ENCODE data around the gene FANCC.

The FANCC gene

DNA sequence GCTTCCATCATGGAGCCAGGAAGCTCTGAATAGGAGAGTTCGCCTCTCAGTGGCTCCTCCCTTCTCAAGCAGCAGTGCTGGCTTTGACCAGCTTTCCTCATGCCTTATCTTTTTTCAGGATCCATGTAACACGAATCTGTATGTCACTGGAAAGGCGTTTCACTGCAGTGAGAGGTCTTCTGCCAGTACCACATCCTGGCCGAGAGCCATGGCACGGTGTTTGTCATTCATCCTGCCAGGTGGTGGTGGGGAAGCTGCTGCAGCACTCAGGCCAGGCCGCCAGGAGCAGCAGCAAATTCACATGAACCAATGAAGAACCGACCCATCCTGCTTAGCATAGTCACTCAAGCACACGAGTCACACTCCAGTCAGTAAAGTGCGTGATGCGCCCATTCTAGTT, 179.0 kb downstream of the FANCC start:
- peak; percentile 61 to 66 for DNase-seq

GRCh38 chr9:95137587-95138145, 179.8 kb downstream of the FANCC start:
- DNase-seq: no peak

DNA sequence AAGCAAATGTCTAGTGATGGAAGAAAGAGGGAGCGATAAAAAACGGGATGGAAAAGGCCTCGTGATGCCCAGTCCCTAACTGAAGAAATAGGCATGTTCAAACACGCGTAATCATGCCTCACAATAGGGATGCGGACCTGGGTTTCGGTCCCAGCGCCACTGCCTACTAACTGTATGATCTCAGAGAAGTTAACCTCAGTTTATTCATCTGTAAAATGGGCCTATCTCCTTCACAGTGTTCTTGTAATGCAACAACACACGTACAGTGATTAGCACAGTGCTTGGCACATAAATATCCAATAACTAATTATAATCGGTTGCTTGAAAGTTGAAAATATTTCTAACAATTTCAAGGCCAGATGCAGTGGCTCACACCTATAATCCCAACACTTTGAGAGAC, 181.8 kb downstream of the FANCC start:
- DNase-seq: no peak

GRCh38 chr9:95134457-95134881, 183.0 kb downstream of the FANCC start:
- no peak for DNase-seq

DNA sequence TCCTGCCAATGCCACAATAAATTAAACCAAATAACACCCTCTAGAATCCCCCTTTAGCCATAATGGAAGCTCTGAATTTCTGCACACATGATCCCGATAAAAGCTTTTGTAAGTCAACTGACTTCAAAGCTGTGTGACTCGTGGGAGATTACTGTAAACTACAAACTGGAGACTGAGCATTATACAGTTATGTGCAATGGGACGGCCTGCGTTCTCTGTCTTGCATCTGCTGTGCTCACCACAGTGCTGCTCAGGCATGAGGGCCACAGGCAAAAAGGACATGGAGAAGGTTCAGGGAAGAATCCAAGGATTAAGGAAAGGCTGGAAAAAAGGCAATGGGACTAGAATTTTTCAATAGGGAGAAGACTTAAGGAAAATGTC, 184.2 kb downstream of the FANCC start:
- DNase-seq: no peak

DNA sequence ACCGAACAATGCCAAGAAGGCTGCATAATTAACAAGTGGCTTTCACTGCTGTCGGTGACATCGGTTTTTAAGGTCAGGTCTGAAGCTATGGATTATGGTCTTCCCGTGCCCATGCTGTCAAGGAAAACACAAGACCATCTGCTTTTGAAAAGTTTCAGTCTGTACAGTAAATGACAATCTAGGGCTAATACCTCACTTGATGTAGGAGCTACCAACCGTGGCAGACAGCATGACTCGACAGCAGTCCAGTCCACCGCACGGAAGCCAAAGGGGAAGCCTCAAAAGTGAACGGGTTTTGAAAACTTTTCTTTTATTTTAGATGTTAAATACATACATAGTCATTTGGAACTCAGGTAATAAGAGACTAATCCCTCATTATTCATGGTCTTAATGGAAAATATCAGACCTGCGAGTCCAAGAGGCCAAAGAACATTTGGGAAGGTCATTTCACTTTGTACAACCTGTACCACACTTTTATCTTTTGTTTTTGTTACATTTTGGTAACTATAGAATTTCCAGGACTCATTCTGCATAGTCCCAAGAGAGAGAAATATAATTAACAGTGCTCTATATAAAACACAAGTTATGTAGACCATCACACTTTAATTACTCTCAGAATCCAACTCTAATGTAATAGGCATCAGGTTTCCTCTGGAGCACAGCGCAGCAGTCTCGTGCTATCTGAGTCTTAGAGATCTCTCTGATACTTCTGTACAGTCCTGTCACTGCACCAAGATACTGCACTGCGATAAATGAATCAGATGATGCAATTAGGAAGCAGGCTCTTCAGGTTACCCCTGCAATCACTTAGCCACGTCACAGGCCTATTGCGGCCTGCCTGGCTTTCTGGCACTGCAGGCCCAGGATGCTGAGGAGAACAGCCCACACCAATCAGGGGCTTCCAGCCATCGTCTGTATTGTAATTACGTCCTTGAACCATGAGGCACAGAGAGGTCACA, 184.9 kb downstream of the FANCC start:
- DNase-seq: no peak

DNA sequence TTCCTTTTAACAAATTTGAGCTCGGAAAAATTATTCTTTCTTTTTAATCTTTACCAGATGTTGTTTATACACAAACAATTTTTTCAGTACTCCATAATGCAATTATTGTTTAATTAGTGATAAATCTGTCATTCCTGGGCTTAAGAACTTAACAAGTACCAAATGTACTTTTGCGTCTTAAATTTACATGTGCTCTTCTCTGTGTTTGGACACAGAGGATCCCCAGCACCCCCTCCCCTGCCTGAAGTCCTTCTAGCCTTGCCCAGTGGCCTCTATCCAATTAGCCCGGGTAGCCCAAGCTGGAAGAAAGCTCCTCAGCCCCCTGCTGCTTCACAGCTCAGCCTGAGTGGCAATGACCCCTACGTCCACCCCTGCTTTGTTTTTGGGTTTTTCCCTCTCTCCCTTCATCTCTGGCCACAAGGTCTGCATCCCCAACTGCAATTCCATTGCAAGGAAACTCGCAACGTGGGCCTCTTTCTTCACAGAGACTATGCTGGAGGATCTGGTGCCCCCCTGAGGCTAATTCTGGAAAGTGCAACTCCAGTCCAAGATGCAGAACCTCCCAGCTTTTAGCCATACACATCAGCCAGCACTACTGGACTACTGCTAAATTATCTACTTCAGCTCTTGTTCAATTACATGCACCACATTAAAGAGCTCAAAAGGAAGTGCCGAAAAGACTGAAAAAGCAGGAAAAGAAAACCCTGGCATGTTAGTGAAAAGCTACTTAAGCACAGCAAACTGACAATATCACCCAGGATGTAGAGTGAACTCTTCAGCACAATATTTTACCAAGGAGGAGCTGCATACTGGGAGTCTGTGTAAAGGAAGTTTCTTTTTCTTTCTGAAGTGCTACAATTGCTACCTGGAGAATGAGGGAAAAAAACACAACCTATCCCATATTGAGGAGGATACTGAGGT, 186.2 kb downstream of the FANCC start:
- peak; percentile 63 to 67 for DNase-seq

DNA sequence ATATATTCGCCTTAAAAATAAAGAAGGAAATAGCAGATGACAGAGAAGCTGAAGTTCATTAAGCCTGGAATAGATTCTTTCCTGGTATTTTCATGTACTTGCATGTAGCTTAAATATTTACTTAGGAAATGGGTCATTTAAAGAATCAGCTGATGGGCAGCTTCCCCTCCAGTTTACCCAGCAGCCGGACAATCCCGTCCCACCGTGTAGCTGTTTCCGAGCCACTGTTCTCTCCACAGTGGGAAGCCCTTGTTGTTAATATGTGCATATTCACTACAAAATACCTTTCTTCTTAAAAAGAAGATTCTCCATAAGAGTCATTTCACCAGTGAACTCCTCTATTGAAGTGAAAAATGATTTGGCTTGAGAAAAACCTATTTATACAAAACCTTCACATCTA, 187.0 kb downstream of the FANCC start:
- DNase-seq: no peak

- DNase-seq: peak in 1 of 2 experiments; percentile 33
Measured at GRCh38 chr9:95129476-95130291, 187.8 kb downstream of the FANCC start.

GRCh38 chr9:95128177-95128524, 189.4 kb downstream of the FANCC start:
- DNase-seq: no peak

DNA sequence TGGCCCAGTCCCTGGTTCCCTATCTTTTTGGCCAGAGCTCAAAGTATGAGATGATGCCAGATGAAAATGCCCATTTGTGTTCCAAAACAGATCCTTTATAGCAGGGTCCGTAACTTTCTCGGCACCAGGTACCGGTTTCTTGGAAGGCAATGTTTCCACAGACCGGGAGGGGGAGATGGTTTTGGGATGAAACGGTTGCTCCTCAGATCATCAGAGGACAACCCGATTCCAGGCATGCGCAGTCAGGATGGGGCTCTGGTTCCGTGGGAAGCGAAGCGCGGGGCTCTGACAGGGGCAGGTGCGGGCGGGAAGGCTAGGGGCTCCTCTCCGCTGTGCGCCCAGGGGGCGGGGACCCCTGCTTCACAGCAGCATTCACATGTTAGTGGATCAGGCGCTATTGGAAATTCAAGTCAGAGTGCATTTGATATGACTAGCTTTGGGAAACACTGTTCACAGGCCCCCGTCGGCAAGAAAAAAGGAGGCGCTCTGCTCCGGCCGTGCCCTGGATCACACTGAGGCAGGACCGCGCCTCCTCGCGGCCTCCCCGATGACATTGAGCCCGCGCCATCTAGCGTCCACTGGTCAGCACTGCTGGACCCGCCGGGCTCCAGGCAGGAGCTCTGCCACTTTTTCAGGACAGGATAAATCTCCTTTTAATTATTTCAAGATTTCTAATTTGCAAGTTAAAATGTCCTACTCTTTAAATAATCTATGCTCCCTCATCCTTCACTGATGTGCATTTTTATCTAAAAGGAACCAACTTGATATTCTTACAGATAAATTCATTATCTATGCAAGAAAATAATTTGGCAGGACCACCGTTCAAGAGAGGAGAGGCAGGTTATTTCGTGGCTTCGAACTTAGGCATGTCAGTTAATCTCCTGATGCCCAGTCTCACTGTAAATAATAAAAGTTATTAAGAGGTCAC, 190.0 kb downstream of the FANCC start:
- DNase-seq: peak; percentile 60 to 62

GRCh38 chr9:95126739-95127138, 190.8 kb downstream of the FANCC start:
- DNase-seq: no peak

- DNase-seq: no peak
Measured at GRCh38 chr9:95125652-95126051, 191.9 kb downstream of the FANCC start.

DNA sequence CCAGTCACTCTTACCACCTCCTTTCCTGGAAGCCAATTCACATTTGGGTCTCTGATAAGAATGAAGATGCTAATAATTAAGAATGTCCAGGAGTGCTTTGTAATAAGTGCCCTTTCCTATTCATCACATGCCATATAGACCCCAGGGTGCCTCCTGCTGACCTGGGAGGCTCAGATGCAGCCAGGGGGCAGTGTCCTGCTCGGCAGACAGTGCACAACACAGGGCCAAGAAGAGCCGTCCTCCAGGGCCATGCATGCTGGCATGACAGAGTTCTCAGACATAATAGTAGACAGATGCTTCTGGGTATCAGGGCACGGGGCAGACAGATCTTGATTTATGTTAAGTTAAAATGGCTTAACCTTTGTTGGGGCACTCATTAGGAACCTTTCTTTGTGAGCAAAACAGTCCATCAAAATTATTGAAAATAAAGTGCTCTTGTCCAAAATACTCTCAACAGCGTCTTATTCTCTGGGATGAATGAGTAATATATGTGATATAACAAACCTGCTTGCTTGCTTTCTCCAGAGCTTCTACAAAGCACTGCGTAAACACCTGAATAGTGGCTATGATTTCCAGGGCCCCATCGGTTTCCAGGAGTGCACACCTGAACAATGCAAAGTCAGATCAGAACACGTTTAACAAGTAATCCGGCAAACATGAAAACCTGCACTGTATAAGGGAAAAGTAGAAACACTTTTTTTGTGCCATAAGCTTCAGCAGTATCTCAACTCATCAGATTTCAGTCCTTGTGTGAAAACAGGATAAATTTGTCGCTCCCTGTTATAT, 192.7 kb downstream of the FANCC start:
- no peak for DNase-seq

- DNase-seq: no peak
Measured at GRCh38 chr9:95120781-95121370, 196.6 kb downstream of the FANCC start.

GRCh38 chr9:95118596-95118995, 198.9 kb downstream of the FANCC start:
- DNase-seq: no peak

GRCh38 chr9:95116808-95117204, 200.7 kb downstream of the FANCC start:
- DNase-seq: peak in 1 of 2 experiments; percentile 21

DNA sequence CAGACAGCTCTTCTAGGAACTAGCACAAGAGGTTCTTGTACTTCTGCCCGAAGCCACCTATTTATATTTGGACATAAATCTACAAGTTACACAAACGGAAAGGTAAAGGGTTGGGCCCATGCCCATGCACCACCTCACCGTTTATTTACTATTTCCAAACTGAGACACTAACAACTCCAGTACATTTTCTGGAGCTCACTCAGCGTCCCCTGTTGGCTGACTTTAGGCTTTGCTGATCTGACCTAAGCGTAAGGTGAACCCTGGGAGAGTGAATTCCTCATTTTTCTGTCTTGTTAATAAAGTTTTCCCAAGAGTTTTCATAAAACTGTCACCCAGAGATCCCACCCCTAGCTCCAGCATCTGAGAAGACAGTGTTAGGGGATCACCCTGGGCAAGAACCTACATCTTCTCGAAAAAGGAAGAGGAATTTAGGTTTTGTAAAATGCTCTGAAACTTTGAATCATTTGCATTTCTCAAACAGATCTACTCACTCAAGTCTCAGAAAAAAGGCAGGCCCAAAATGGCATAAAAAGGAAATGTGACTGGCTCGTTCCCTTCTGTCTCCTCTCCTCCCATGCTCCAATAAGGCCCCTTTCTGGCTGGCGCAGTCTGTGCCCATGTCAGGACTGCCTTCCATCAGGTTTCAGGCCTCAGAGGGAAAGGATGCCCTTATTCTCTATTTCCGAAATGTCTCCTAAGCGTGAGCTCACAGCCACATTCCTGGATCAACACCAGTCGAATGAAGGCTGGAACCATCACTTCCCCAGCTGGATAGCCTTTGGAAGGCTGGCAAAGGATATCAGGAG, 201.3 kb downstream of the FANCC start:
- DNase-seq: peak in 1 of 2 experiments; percentile 22

- DNase-seq: no peak
Measured at GRCh38 chr9:95115104-95115503, 202.4 kb downstream of the FANCC start.

Measured in NCI-H2081 (cell line).